Epithelial cell of prostate (primary cell): ENCODE measurements around the gene MBNL2.
A peak's percentile ranks its signal among the peaks of the same experiment; 100 is the strongest.

Source experiments
- DNase-seq: peaks from one replicate; pipeline ENCODE4 v3.0.0-alpha.2; 2011; ENCODE audit warnings: low read depth, low spot score
- H3K27ac ChIP-seq: fragments of 450-650 bp; 2 replicates; pipeline ENCODE4 v1.5.1; 2017; ENCODE audit warnings: mild to moderate bottlenecking

Gene MBNL2

DNA sequence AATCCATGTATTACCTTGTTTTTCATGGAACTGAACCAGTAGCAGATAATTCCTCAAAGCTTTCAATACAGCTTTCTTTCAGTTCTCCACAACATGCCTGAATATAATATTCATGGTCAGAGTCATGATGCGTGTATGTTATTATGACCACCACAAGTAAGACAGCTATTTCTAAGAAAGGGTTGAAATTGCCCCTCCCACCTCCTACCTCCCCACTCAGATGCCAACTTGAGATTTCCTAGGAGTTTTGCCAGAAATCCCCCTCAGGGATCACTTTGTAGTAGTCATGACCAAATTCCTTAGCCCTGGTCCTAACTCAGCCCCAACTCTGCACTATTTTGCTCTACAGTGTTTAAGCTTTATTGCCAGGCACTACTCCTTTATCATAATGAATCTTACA, 141.9 kb downstream of the MBNL2 start:
- no peak for DNase-seq
- no peak overlapping the region for H3K27ac ChIP-seq

DNA sequence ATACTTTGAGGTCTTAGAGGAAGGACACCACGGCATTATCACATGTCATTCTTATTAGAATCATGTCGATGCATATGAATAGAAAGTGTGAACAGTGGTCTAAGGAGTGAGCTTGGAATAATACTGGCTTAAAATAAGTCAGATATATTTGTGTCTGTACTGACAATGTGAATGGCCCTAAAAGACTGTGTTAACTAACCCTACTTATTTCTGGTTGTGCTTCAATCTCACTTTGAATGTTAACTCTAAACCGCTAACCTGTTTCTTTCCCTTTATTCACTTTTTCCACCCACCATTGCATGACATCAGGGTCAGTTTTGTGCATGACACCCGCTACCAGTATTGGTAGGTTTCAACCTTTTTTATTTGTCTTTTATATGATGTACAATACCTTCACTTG, 142.7 kb downstream of the MBNL2 start:
- DNase-seq: no peak
- H3K27ac ChIP-seq: no peak overlapping the region

DNA sequence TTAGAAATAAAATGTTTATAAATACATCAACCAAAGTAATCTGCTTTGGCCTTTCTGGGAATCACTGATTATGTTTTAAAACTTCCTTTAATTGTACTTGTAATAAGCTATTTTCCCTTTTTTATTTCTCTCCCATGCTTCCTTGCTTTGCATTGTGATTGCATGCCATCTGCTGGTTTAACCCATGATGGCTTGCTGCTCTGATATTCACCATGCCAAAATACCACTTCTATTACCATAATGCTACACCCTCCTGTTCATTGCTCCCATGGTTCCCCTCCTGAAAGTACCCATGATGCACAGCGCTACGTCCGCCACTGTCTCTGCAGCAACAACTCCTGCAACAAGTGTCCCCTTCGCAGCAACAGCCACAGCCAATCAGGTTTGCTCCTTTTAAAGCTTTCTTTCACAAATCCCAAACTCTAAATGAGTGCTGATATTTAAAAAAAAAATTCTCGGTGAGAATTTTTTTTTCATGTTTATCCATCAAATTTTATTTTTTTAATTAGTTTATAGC, 144.1 kb downstream of the MBNL2 start:
- no peak for DNase-seq
- H3K27ac ChIP-seq: no peak overlapping the region

DNA sequence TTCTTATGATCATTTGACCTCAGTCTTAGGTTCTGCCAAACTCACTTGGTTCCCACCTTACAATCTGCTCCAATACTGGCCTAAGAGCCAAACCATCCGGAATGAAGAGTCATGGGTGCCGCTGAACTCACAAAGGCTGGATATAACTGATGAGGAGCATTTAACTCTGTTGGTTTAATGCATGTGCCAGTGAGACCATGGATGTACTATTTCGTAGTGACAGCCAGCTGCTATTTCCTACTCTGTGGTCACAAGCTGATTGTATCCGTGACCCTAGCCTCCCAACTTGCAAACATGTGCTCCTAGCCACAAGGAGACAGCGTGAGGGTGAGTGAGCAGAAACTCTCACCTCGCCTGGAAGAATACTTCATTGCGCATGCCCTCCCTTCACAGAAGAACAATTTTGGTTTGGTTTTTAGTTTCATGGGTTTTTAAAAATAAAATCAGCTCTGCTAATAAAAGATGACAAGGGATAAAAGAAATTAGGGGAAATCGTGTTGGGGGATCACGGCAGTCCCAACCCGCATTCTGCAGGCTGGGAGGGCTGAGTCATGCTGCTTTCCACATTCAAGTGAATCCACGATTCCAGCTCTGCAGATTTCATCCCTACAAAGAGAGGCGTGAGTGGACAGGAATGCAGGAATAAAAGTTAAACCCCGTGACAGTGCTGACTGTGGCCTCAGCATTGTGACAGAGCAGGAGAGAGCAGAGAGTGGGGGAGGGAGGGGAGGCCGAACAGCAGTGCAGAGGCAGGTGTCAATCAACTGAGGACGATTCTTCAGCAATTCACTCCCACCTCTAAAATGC, 145.1 kb downstream of the MBNL2 start:
- no peak for DNase-seq
- no peak overlapping the region for H3K27ac ChIP-seq

DNA sequence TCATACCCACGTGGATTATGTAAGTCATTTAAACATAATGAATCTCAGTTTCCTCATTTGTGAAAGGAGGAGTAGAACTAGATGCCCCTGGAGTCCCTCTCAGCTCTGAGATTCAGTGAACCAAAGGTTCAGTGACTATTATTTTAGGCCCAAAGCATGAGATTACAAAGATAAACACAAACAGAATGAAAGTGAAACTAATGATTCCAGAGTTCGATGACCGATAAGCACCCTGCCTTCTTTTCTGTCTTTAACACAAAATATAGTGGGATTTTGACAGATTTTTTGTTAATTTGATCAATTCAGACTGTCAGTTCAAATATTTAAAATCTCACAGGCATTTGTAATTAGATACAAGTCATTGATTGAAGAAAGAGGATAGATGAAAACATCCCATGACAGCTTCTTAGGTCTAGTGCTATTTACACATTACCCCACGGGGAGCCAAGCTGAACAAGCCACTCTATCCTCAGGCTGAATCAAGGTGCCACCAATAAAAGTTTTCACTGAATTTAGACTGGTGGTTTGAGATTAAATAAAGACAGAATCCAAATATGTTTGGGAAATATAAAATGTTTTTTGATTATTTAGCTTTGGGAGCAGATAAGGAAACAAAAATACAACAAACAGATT, 147.2 kb downstream of the MBNL2 start:
- DNase-seq: no peak
- H3K27ac ChIP-seq: no peak overlapping the region

DNA sequence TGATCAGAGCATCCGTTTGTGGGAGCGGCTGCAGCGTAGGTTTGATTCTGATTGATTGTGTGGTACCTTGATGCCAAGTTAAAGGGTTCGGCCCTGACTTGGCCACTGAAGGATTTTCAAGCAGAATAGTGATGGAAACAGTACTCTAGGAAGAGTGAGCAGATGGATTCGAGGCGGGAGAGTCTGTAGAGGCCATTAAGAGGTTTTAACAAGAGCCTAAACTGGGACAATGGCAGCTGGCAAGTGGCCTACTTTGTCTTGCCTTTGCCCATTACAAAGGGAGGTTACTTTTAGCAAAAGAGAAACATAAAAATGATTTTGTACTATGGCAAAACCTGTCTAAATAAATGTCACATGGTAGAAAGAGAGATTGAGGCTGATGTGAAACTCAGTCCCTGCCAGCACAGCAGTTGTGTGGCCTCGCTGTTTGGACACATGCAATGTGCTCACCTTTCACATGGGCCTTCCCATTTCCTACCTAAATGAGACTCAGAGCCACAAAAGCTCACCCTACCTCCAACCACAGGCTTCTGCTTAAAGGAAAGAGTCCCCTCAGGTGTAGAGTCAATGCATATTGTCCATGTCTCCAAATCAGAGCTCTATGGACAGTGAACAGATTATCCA, 149.5 kb downstream of the MBNL2 start:
- no peak overlapping the region for H3K27ac ChIP-seq
- DNase-seq: no peak

DNA sequence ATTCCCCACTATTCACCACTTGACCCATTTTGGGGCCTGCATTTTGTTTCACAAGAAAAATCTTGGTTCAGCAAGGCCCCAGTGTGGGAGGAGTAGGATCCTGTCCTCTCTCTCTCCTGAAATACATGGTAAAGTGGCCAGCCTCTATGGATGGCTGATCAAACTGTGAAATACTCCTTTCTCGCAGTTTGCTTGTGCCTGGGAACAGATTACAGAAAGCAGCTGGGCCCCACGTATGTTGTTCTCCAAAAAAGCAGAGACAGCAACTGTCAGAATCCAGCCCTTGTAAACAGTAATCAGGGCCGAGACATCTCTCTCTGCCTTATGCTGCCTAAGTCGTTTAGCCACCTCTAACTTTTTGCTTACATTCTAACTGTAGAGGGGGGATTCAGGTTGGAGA, 150.8 kb downstream of the MBNL2 start:
- H3K27ac ChIP-seq: no peak overlapping the region
- DNase-seq: no peak

DNA sequence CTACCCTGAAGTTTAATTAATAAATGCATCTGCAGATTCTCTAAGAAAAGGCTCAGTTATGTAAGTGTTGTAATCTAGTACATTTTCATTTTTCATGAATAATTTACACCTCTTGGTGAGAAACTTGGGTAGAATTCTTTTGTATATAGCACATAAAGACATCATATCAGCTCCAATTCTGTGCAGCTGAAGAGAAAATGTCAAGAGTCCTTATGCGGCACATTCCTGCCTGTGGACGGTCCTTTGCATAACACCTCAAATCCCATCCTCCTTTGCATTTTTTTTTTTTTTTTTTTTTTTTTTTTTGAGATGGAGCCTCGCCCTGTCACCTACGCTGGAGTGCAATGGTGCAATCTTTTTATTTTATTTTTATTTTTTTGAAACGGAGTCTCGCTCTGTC, 151.7 kb downstream of the MBNL2 start:
- DNase-seq: no peak
- H3K27ac ChIP-seq: no peak overlapping the region

DNA sequence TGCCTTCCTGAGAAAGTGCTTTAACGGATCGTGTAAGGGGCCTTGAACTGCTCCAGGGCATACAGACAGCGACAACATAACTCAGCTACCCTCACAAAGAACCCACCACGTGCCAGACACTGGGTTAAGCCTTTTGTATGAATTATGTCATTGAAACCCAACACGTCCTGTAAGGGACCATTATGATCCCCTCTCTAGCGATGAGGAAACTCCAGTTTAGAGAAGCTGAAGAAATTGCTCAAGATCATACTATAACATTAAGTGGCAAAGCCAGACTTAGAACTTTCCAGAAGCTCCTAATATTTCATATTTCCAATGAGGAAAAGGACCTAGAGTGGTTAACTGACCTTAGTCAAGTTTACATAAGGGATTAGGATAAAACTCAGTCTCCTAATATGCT, 154.8 kb downstream of the MBNL2 start:
- no peak overlapping the region for H3K27ac ChIP-seq
- DNase-seq: no peak

DNA sequence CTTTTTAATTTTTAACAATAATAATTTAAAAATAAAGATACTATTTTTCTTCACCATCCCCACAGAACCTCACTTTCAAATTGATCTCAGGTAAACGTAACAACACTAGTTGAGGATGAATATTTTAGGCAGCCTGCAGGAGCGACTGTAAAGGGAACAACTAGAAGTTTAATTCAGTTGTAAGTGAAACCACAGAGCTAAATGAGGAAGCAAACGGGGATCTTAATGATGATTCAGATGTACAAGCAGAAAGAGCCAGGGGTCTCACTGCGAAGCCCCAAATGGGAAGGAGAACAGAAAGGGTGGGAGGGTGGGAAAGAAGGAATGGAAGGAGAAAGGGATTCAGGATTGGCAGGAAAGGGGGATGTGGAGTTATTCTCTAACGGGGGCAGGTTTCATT, 157.3 kb downstream of the MBNL2 start:
- no peak for DNase-seq
- H3K27ac ChIP-seq: no peak overlapping the region

DNA sequence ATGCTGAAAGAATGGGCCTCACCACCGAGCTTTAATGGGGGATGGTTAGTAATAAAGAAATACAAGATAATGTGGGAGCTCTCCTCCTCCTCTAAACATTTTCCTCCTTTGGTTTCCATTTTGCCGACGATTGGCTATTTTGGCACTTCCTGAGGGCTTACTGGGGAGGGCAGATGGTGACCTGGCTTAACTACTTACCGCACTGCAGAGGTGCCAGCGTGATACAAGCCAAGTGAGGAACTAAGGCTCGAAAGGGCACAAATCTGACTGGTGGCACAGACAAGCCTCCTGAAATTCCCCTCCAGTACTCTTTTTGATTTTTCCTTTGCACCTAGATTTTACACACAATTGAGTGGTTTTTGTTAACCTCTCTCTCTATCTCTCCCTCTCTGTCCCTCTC, 158.6 kb downstream of the MBNL2 start:
- H3K27ac ChIP-seq: no peak overlapping the region
- DNase-seq: no peak

DNA sequence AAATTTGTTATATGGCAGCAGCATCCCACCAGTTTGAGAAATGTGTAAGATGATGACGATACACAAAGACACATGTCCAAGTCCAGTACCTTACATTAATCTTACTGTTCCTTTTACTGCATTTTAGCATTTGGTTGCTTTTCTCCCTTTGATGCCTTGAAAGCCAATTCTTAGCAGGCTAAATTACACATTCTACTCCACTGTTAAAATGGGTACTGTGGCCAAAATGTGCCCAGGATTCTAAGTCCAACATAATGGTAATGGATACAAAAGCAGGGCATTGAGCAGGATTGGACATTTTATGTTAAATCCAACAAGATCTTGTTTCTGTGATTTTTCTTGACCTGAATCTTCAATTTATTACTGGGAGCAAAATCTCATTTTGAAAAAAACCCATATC, 159.1 kb downstream of the MBNL2 start:
- DNase-seq: no peak
- no peak overlapping the region for H3K27ac ChIP-seq

DNA sequence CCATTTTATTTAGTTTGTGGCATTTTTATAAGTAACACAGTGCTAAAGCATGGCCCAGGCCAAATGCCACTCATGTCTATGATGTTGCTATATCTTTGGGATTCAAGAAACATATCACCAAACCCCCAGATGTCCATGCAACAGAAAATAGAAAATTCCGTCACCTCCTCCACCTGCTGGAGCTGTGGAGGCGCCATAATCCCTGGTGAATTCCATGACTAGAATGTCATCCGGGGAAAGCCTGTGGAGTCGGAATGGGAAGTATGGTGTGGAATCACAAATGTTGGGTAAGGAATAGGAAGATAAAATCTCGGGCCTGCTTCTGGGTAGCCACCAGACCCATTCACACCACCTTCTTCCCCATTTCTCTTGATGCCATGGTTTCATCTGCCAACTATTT, 160.1 kb downstream of the MBNL2 start:
- no peak for DNase-seq
- H3K27ac ChIP-seq: no peak overlapping the region

DNA sequence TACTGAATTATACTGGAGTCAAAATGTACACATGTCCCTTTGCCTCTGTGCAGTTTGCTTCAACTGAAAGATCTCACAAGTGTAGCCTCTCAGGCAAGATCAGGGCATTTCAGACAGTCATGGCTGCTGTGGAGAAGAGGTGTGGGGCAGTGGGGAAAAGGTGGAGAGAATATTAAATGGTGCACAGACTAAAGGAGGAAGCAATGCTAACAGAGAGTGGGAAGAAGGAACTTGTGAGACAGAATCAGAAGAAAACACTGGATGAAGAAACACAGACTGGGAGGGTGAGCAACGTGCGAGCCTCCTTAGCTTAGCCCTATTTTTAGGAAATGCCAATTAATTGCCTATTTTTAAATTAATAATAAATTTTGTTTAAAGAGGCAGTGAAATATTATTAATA, 162.2 kb downstream of the MBNL2 start:
- DNase-seq: no peak
- no peak overlapping the region for H3K27ac ChIP-seq

DNA sequence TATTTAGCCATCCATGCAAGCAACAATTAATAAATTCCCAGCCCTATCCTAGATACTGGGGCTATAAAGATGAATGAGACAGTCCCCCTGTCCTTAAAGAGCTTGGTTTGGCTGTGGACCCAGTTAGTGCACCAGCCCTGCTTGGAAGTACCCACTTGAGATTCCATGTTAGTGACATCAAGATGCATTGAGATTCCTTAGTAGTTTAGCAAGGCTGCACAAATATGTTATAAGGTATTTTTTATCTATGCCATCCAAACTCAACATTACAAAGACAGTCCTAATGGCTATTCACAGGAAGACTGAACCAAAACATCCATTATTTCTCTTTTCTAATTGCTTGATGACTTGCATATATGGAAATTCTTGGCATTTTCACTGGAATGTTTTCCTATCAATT, 163.0 kb downstream of the MBNL2 start:
- H3K27ac ChIP-seq: no peak overlapping the region
- no peak for DNase-seq

DNA sequence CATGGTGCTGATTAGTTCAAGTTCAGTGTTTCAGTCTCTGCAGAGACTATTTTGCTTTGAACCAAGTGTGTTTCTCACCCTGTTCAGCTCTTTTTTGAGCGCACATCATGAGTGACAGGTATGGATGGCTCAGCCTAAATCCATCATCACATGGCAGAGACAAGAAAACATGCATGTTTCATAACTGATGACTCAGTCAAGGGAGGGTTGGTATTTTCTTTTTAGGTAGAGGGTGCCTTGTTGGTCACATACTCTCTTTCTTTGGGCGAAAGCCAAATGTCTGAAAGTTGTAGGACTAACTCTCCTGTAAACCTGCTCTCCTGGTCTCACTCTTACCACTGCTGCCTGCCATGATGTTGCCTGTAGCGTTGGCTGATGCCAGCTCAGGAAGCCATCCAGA, 163.7 kb downstream of the MBNL2 start:
- H3K27ac ChIP-seq: no peak overlapping the region
- peak; percentile 76 for DNase-seq

DNA sequence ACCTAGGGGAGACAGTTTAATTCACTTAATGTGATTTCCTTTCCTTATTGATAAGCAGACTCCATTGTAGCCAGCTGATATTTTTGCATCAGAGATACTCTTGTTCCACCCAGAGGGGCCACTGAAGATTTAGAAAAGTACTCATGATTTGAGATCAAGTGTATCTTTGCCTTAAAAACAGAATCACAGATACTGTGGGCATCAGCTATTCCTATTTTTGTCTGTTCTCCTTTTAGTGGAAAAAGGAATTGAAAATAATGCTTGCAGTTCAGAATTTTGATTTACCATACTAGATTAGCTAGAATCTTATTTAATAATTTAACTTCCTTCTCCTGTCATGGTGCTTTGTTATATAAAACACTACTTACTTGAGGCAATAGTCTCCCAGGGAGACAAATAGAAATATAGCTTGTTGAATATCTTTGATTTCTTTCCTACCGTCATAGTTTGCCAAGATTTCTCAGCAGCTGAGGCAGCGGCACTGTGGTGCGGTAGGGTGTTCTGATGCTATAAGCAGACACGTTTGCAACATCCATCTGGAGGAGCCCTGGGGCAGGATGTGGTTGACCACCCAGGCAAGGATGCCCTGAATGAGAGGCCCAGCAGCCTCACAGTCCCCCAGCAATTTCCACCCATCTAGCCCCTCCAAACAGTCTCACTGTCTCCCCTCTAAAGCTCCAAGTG, 164.8 kb downstream of the MBNL2 start:
- H3K27ac ChIP-seq: no peak overlapping the region
- no peak for DNase-seq

DNA sequence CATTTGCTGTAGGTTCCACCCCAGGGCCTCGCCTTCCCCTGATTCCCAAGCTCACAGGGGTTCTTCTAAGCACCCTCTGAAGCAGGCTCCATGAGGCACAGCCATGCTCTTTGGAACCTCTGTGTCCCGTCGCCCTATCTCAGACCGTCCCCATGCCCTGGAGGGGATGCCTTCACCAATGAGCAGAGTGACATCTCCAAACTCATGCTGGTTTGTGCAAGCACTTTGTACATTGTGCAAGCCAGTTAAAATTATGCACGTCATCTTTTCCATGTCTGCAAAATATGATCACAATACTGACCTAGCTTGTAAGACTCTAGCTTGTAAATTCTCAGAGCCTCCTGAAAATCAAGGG, 165.3 kb downstream of the MBNL2 start:
- H3K27ac ChIP-seq: no peak overlapping the region
- no peak for DNase-seq

DNA sequence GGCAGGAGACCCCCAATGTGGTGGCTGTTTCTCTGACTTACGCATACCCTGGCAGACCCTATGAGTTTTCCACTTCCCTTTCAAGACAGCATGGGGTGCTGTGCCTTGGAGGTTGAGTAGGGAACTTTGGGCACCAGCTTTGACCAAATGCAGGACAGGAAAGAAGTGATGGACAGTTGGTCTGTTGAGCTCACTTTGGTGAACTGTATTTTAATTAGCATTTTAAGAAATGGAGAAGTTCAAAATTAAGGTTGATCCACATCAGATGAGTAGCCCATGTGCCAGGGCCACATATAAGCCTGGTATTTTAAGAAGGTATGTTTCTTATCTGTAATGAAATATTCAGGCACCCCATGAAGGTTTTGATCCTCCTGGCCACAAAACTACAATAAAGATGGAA, 165.8 kb downstream of the MBNL2 start:
- no peak overlapping the region for H3K27ac ChIP-seq
- no peak for DNase-seq

DNA sequence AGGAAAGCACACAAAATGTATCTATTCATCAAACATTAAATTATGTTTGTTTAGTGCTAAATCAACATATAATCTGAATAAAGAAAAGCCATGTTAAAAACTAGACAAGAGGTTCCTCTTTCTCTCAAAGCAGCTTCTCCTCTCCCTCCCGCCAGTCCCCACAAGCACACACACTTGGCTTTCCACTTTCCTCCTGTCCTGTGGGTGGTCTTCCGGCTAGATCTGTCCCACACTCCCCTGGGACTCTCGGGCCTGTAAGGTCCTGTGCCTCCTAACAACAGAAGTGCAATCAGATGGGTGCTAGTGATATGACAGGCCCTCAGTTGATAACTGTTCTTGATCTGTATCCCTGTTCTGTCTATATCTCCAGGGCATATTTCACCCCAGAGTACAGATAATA, 166.2 kb downstream of the MBNL2 start:
- no peak overlapping the region for H3K27ac ChIP-seq
- DNase-seq: no peak
